Measurements from ENCODE around the gene ZG16. TPM values are rescaled to one million over a fixed set of nuclear protein-coding genes. Genes with fewer than 3 reads are reported as not detected.

ZG16 gene
- total RNA-seq, 1 donor from 2014 or later = not detected

DNA sequence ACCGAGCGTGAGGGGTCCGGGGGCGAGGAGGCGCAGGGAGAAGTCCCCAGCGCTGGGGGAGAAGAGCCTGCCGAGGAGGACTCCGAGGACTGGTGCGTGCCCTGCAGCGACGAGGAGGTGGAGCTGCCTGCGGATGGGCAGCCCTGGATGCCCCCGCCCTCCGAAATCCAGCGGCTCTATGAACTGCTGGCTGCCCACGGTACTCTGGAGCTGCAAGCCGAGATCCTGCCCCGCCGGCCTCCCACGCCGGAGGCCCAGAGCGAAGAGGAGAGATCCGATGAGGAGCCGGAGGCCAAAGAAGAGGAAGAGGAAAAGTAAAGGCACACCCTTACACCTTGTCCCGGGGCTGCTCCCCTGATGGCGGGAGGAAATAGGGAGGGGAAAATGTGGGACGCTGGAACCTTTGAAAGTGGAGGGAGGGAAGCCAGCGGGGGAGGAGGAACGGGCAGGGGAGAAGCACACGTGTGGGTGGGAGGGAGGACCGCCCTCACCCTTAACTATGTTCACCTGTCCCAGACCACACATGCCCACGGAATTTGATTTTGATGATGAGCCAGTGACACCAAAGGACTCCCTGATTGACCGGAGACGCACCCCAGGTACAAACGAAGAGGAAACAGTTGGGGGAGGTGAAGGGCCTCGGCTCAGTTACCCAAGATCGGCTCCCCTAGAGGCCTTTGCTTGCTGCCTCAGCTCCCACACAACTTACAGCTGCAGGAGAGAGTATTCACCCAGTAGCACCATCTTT lies 38.8 kb downstream of the ZG16 start:
- DNase-seq (ENCODE audit: low spot score in 2 of 2) = peak; percentile 46 to 54
- no peak for FAIRE-seq

DNA sequence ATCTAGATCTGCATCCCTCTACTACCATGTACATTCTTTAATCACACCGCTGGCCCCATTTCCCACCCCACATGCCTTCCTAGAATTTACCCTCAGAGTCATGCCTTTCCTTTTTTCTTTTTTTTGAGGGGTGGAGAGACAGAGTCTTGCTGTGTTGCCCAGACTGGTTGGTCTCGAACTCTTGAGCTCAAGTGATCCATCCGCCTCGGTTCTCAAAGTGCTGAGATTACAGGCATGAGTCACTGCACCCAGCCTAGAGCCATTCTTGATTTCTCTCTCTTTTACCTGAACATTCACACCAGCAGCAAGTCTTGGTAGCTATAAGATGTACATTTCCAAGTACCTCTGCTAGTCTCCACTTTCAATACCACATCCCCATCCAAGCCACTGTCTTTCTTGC lies 40.0 kb downstream of the ZG16 start:
- DNase-seq (ENCODE audit: low spot score in 2 of 2) = no peak
- no peak for FAIRE-seq

DNA sequence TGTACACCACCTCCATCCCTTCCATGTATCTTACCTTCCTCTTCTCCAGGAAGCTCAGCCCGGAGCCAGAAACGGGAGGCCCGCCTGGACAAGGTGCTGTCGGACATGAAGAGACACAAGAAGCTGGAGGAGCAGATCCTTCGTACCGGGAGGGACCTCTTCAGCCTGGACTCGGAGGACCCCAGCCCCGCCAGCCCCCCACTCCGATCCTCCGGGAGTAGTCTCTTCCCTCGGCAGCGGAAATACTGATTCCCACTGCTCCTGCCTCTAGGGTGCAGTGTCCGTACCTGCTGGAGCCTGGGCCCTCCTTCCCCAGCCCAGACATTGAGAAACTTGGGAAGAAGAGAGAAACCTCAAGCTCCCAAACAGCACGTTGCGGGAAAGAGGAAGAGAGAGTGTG lies 41.5 kb downstream of the ZG16 start:
- DNase-seq (ENCODE audit: low spot score in 2 of 2) (no peak), FAIRE-seq (no peak)

DNA sequence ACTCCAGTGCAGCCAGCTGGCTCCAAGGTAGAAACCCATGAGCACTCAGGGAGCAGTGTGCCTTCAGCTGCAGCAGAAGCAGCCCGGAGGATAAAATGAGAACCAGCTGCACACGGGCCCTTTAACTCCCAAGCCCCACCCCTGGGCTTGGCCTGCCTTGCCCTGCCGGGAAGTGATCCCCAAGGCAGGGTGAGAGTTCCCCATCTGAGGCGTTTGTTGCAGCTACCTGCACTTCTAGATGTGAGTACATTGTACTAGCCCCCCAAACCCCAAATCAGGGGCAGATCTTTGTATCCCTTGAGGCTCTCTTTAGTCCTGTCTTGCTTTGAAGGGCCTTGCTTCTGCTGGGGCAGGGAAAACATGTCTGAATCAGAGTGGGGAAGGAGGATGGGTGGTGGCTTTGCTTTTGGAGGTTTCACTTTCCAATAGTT lies 42.2 kb downstream of the ZG16 start, which contains the start of gene MVP:
TSS of gene MVP (plus strand) at position 192 of the 431 bp plus-strand sequence. CDS start 10,088 bp downstream, outside the sequence.
- peak; percentile 50 to 66 for DNase-seq (ENCODE audit: low spot score in 2 of 2)
- no peak for FAIRE-seq

- DNase-seq (ENCODE audit: low spot score in 2 of 2) (no peak), FAIRE-seq (no peak)
These were observed 42.9 kb downstream of the ZG16 start for GRCh38 chr16:29820730-29821642.

- no peak for FAIRE-seq
These were observed 43.6 kb downstream of the ZG16 start for GRCh38 chr16:29821643-29822115.

GRCh38 chr16:29824589-29825144 lies 46.6 kb downstream of the ZG16 start:
- no peak for FAIRE-seq
- no peak for DNase-seq (ENCODE audit: low spot score in 2 of 2)

More at GRCh38 chr16:29821643-29822115, 43.6 kb downstream of the ZG16 start:
- no peak for DNase-seq (ENCODE audit: low spot score in 2 of 2)

GRCh38 chr16:29825145-29826044 lies 47.3 kb downstream of the ZG16 start:
- no peak for FAIRE-seq
- DNase-seq (ENCODE audit: low spot score in 2 of 2) = peak in 1 of 2 donors; percentile 44

GRCh38 chr16:29826342-29826695 lies 48.3 kb downstream of the ZG16 start:
- DNase-seq (ENCODE audit: low spot score in 2 of 2) (no peak), FAIRE-seq (no peak)

- DNase-seq (ENCODE audit: low spot score in 2 of 2) = no peak
- no peak for FAIRE-seq
These were observed 52.7 kb downstream of the ZG16 start for GRCh38 chr16:29830774-29831173.

DNA sequence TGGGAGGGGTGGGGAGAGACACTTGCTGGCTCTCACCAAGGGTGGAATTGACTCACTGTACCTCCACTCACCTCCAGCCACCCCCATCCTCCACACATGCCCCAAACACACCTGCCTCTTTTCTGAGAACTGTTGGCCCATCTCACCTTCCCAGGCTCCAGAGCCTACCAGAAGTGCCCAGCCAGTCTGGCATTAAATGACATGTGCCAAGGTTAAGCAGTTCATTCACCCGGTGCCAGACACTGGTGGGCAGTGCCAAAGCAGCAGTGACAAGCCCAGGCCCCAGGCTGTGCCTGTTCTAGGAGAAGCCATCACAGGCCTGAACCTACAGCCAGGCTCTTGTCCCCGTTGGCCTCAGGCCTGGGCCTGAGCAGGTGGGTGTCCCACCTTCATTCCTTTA lies 53.4 kb downstream of the ZG16 start:
- FAIRE-seq (no peak), DNase-seq (ENCODE audit: low spot score in 2 of 2) (no peak)

Small RNAs within 50 kb of the gene (small RNA-seq; reads per million reads assigned to genes)
- not detected for gene AC009133.6
- not detected for gene AC120114.4

Other genes starting within 250 kb of the ZG16 start
- gene SPN, start 115.0 kb upstream of the ZG16 start, total RNA-seq = under 0.01 TPM
- 2.9 TPM for gene QPRT, start 99.1 kb upstream of the ZG16 start, total RNA-seq
- 0.41 TPM for gene C16orf54, start 32.3 kb upstream of the ZG16 start, total RNA-seq
- 37.1 TPM for gene KIF22, start 12.5 kb downstream of the ZG16 start, total RNA-seq
- 373 TPM for gene MAZ, start 28.3 kb downstream of the ZG16 start, total RNA-seq
- 15.9 TPM for gene PRRT2, start 33.9 kb downstream of the ZG16 start, total RNA-seq
- gene PAGR1, start 37.9 kb downstream of the ZG16 start, total RNA-seq = 11.8 TPM
- gene MVP, start 42.2 kb downstream of the ZG16 start, total RNA-seq = 4.5 TPM
- 53.4 TPM for gene CDIPT, start 85.0 kb downstream of the ZG16 start, total RNA-seq
- 43.2 TPM for gene SEZ6L2, start 121.3 kb downstream of the ZG16 start, total RNA-seq
- gene ASPHD1, start 122.2 kb downstream of the ZG16 start, total RNA-seq = 9.4 TPM
- gene KCTD13, start 148.0 kb downstream of the ZG16 start, total RNA-seq = 18.3 TPM
- gene TMEM219, start 183.8 kb downstream of the ZG16 start, total RNA-seq = 26.9 TPM
- 58.3 TPM for gene TAOK2, start 195.6 kb downstream of the ZG16 start, total RNA-seq
- gene HIRIP3, start 217.4 kb downstream of the ZG16 start, total RNA-seq = 12.6 TPM
- gene INO80E, start 218.0 kb downstream of the ZG16 start, total RNA-seq = 22.0 TPM
- 11.8 TPM for gene DOC2A, start 232.8 kb downstream of the ZG16 start, total RNA-seq
- gene C16orf92, start 244.9 kb downstream of the ZG16 start, total RNA-seq = not detected

All from frontal cortex (tissue), 4 donors.